GM21367 (cell line): ENCODE measurements around the gene ATXN1.

Experiments
- ATAC-seq: cut with Tn5 transposase; IDR thresholded peaks from one replicate; pipeline ENCODE4 v1.9.1; 2021; ENCODE audit not compliant: unreplicated experiment

Gene ATXN1

DNA sequence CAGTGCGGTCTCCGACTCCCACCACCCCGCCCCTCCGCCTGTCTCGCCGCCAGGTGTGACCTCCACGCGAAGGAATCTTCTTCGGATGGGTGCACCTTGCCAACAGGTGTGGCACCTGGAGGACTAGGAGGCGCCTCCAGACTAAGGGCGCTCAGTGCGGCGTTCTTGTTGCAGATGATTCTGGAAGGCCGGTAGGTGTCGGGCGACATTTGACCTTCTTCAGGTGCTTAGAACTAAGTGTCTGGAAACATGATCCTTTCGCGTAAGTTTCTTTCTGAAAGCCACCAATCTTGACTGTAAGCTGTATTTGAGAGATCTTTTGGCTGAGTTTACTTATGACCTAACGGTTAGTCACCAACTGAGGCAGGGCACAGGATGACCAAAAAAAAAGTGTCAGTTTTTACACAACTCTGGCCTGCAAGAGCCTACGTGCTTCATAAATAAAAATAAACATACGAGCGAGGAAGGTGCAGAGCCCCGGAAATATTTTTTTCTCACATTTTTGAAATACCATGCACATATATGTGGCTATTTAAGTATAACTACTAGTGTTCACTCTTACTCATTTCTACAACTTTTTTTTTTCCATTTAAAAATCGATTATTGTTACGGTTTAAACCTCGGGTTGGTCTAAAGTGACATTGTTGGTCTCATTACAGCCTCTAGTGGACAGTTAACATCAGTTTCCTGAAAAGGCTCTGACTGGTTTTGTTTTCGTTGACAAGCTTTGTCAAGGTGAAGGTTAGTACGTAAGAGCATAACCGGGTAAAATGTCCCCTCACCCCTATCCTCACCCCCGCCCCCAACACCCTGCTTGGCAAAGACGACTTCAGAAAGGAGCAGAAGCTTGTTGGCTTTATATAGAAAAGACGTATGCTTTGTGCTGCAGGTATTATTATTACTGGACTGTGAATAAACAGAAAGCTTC is 1.6 kb upstream of the ATXN1 start:
- peak; percentile 29 for ATAC-seq

DNA sequence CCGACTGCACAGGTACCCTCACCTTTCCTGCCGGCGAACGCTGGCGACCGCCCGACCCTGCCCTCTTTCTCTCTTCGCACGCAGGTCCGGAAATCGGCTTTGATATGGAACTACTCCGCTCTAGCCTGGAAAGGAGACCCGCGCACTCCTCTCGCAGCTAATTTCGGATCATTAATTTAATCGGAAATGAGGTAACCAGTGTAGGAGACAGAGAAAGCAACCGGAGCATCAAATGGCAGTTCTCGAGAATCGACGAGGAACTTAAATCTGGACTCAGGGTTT is 949 bp upstream of the ATXN1 start:
- no peak for ATAC-seq

DNA sequence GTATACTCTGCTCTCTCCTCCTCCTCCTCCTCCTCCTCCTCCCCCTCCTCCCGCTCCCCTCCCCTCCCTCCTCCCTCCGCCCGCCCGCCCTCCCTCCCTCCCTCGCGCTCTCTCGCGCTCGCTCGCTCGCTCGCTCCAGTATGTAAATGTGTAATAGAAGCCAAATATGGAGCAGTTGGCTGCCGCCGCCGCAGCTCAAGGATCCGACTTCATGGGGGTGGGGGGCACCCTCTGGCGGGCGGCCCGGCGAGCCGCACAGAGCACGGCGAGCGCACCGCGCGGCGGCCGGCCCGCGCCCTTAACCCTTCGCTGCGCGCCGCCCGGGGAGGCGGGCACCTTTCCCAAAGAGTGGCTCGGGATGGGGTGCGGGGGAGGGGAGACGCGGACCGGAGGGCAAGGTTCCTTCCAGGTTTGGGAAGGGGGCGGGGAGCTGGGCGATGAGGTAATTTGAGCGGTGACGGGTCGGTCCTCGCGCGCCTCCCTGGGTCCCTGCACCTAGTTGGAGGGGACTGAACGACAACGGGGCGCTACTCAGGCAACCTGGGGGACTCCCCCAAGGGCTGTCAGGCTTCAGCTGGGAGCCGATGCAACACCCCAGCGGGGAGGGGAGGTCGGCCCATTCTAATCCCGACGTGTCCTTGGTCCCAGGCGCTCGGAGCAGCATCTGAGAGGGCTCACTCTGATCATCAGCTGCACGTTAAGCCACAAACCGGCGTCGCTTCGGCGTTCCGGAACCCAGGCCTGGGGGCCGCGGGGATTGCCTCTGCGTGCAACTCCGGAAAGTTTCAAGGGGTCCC is 409 bp upstream of the ATXN1 start:
- peak; percentile 45 for ATAC-seq

DNA sequence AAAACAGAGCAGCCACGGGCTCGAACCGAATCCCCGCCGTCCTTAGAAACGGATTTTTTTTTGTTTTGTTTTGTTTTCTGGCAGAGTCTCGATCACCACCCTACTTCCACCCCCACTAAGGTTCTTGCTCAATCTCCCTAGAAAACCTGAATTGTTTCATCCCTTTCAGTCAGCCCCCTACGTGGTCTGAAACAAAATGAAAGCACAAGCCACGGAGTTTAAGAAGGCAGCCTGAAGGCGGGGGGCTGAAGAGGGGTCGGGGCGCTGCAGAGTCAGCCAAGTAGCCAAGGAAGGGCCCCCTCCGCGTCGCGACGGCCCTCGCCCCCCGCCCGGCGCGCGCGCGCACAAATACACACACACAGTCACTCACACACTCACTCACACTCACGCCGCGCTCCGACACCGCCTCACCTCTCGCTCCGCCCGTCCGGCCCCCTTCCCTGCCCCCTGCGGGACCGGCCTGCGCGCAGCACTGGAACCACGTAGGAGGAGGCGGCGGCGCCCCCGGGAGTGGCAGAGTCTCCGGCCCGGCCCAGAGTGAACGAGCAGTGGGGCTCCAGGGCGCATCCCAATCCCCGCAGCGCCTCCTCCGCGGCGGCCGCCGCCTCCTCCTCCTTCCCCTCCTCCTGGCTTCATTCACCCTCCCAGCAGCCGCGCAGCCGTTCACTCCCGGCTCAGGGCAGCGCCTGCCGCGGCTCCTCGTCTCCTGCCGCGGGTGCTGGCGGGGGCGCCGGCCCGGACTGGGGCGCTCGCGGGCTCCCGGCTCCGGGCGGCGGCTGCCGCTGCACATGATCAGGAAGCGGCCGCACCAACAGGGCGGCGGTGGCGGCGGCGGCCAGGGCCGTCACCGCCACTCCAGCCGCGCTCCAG is 1.4 kb downstream of the ATXN1 start:
- peak; percentile 25 for ATAC-seq

DNA sequence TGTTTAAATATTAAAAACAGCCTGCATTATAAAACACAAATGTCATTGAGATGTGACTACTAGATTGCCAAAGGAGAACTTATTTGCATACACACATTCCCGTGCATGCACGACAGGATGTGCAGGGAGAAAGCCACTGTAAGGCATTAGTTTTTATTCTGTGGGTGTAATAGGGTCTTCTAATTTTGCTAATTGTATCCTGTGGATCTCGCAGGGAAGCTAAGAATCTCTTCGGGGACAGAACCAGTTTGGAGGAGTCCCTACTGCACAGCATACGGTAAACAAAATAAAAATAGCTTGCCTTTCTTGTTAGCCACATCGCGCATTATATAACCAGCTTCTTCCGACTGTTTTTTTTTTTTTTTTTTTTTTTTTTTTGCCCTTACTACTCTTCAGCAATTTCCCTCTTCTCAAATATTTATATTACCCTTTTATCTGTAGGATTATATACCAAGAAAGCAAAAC is 2.0 kb downstream of the ATXN1 start:
- no peak for ATAC-seq

DNA sequence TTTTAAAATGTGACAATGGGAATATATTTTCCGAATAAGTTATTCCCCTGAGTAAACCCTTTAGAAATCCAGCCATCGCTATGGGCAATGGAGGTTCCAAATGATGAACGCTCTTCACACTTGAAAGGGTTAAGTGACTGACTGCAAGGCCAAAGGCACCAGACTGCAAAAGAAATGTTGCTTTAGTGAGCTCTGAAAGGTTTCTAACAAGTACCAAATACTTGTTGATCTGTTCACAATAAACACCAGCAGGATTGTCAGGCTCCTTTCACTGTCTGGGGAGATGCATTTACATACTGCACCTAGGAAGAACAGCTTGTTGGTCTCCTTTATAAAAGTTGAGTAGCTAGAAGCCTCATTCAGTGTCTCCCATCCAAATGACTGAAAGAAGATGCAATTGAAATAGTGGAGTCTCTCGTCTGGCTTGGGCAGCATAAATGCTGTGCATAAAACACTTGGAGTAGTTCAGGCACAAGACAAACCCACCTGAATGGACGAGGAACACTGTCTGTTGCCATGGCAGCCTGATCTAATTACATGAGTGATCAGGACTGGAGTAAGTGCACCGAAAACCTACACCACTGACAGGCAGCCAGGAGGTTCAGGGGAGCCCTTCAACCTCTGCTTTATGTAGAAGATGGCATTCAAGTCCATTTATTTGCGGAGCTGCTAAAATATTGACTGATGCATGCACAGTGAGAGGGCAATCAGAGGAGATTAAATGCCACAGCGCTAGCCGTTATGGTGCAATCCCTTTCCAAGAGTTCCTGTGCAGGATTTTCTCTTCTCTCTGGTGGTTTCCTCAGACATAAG is 2.9 kb downstream of the ATXN1 start:
- ATAC-seq: no peak

DNA sequence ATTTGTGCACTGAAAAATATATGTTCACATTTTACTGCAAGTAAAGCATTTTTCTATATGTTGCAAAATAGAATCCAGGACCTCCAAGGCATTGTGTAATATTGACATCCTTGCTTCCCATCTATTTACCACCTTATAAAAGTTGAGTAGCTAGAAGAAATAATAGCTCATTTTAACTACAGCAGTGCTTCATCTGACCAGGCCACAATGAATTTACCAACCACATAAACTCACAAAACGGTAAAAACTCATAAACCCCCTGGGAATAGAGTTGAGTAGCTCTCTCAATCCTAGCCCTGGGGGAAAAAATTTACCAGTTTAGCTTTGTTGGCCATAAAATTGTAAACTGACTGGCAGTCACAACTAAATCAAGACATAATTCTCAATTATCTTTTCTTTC is 3.9 kb downstream of the ATXN1 start:
- no peak for ATAC-seq

DNA sequence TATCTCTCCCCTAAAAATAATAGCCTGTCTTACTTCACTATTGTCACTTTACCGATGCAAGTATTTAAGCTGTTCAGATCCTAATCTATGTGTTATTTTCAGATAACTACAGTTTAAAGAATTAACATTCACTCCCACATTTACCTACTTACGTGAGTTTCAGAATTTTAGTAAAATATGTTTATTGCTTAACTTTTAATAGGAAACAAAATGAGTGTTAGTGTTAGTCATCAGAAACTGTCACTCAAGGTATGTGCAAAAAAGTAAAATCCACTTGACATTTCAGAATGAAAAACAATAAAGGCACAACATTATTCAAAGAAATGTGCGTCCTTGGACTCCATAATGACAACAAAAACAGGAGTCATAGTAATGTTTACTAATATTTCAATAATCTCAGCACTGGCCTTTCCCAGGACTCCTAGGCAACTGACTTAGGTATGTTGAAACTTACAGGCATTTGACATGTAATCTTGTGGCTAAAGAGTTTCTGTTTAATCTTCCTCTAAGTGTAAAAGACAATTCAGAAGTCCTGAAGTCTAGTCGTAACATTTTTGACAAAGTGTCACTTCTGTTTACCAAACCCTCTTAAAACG is 4.5 kb downstream of the ATXN1 start:
- ATAC-seq: no peak

DNA sequence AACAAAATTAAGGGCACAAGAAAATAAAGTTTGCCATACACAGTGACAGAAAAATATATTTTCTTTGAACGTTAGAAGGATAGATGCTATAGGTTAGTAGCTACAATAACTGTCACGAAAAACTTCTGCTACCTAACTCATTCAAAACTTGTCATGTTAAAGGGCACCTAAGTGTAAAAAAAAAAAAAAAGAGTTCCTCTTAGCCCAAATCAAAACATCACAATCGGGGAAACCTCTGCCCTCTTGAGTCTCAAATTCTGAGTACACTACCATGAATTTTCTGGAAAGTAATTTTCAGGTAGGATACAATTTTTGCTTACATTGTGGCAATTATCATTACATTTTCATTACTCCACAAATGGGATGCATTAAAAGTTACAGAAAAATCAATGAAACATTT is 5.7 kb downstream of the ATXN1 start:
- no peak for ATAC-seq

DNA sequence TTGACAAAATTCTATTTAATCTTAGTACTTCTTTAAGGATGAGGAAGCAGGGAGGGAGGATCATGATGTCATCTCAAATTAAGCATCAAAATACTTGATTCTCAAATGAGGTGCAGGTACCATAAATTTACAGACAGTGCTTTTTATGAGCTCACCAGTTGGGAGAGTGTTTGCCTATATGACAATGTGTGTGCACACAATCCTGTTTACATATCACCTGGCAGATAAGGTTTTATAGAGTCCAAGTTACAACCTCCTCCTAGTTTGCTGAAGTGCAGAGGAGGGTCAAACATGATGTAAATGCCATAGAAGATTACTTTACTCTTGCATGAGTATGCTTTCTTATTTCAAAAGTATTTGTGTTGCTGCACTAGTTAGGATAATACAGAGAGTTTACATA is 6.4 kb downstream of the ATXN1 start:
- ATAC-seq: no peak

DNA sequence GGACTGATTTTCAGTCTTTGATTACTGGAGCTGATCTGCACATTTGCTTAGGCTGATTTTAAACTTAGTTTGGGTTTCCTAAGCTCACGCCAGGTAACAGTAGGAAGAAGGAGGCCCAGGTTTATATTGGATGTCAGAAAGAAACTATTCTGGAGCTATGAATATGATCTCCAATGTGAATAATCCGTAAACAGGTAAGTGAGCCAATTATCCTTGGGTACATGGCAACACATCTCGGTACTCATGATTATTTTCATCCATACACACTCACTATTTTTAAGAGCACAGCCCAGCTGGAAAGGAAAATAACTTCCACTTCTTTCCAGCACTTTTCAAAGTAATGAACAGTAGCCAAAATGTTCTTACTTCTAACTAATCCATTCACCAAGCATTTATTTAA is 7.0 kb downstream of the ATXN1 start:
- no peak for ATAC-seq

DNA sequence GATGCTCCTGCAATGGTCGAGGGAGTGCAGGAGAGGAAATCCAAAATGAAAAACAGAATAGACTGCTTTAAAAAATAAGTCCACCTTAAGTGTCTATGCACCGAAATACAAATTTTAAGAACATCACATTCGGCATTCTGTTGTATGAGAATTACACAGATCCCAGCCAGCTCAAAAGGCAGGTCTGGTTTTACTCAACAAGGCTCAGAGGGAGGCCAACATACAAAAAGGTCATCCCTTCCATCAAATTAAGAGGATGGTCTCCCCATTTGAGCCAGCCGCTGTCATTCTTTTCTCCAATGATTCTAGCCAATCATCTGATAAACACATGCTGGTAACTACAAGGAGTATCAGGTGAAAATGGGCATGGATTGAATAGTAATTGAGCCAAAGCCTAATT is 7.9 kb downstream of the ATXN1 start:
- no peak for ATAC-seq

DNA sequence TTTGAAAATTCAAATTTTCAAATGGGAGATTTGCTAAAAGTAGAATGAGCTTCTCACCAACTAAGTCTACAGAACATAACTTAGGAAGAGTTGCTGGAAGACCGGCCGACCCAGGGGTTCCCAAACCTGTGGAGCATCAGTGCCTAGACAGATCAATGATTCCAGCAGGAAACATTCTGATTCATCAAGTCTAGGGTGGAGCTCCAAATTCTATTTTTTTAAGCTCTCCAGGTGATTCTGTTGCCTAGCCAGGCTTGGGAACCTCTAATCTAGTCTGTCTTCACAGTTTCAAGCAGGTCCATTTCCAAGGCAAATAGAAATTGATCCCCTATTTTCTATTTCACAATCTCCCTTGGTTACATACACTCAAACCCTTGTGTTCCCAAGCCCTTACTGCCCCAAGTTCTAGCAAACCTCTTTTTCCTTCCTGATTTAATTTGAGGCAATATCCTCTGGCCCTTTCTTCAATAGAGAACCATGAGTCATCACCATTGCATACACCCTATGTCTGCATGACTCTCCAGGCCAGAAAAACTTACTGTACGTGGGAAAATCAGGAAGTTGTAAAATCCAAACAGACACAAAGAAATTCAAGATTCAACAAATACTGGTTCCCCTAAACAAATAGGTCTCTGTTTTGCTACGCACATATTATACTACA is 8.9 kb downstream of the ATXN1 start:
- ATAC-seq: no peak

DNA sequence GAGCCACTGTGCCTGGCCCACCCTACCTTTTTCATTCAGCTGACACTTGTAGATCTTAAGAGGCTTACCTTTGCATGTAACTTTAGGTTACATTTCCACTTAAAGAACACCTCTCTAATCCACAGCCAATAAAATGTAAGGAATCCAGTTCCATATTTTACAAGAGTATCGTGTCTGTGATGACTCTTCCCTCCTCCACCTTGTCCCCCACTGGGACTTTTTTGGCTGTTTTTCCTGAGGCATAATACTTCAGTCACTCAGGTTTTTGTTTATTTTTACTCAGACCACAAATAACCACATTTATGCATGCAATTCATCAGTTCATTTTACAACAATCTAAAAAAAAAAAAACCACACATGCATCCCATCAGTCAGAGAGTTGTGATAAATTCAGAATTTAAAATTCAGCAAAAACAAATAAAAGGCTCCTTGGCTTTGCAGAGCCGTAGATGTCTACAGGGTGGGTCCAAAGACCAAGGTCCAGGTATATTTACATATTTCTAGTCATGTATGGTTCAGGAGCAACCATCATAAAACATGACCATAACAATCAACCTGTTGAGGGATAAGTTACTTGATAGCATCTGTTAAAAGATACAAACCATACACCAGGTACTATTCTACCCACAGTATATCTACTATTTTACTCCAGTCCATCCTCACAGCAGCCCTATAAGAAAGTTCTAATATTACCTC is 9.9 kb downstream of the ATXN1 start:
- ATAC-seq: no peak

DNA sequence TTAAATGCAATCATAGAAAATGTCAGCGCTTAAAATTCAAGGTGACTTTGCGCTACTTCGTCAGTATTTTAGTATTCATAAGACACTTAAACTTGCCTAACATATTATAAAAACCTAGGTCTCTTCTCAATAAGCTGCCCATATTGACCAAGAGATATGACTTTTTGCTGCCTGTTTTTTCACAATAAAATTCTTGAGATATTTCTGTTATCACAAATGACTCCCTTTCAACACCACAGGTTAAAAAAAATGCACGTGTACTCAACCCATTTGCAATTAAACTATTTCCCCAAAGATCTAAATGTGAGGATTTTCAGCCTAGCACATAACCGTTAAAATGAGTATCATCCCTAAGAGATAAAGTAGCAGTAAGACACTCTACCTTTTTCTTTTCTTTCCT is 10.7 kb downstream of the ATXN1 start:
- no peak for ATAC-seq

DNA sequence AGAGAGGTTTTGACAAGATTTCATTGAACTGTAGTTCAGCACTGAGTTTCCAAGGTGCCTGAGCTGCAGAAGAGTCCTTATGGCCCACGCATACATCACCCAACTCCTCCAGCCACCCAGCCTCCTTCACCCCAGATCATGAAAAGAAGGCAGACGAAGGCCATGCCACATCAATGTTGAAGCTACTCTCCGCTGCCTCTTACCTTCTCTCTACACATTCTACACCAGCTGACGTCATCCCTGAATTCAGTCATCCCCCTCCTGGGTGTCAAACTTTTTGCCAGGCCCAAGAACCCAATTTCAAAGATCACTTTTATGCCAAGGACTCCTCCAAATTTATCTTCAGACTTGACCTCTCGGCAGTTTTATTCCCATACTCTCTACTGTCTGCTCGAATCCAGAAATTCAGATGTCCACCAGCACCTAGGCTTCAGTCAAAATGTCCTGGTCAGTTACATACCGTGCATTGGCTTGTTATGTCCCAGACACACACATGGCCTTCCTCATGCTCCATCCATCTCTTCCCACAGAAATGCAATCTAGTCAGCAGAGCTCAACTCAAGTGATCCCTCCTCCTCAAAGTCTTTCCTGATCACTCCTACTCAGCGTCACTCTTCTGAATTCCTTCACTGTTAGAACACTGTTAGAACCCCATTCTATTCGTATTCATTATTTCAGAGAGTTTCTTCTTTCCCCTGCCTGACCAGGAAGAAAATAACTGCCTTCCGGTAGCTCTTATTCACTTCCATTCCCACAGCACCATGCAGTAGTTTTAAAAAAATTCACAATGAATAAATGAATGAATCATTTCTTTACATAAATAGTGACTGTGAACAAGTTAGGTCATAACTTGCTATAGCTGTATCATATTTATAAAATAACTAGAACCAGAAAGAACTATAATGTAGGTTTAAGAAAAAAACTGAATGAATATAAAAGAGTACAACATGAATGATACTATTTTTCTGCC is 11.5 kb downstream of the ATXN1 start:
- ATAC-seq: no peak

DNA sequence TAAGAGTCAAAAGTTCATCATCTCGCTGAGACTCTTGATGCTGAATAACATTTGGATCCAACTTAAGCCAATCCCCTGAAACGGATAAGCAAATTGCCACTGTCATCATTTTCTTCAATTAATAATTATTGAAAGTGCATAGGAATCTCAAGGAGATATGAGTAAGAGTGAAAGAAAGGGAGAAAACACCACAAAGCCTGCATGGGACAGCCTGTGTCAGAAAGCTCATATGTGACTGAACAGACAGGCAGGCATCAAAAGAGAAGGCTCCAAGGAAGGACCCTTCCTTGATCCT is 13.3 kb downstream of the ATXN1 start:
- ATAC-seq: no peak
